Measurements from ENCODE around the gene SLC2A10.

- TF ChIP-seq CTCF (IDR thresholded peaks at IDR 0.05; ENCODE audit: low read depth, low read length) (no peak), EZH2phosphoT487 (IDR thresholded peaks at IDR 0.05; ENCODE audit: low read depth) (no peak)
Observed at GRCh38 chr20:46683668-46683938, 25.8 kb upstream of the SLC2A10 start.

Data from OCI-LY3 (cell line).